GM12878 (cell line): ENCODE results near the gene SLC6A7. TPM values are rescaled to one million over a fixed set of nuclear protein-coding genes. Genes with fewer than 3 reads are reported as not detected.

ENCODE experiments used
- ATAC-seq: fragments of 200-7000 bp; cut with Tn5 transposase; 3 replicates; pipeline ENCODE4 v1.9.1; 2020; ENCODE audit warnings: mild to moderate bottlenecking, moderate library complexity
- BruUV-seq: library from RNA; stranded (reverse); fragments of 400-500 nt; replicated peaks from 2 replicates; lab custom pipeline; 2021; lab: Mats Ljungman, UMichigan
- CTCF ChIA-PET: fragments of 300-600 bp; sonication (Branson Sonifier 250); formaldehyde crosslinking; extraction: SDS; loops from one replicate; lab custom pipeline; 2021; ENCODE audit warnings: inconsistent platforms; lab: Yijun Ruan, JAX
- POLR2A ChIA-PET: fragments of 350-600 bp; formaldehyde crosslinking; extraction: SDS; loops from one replicate; lab custom pipeline; 2021; ENCODE audit warnings: inconsistent platforms; lab: Charles Lee
- RAD21 ChIA-PET: fragments of 300-600 bp; sonication (Branson Sonifier 250); formaldehyde crosslinking; loops from one replicate; lab custom pipeline; 2023; ENCODE audit warnings: antibody characterized with exemption; ENCODE audit not compliant: unreplicated experiment; lab: Charles Lee
- SMC1A ChIA-PET: fragments of 300-600 bp; sonication (Branson Sonifier 250); formaldehyde crosslinking; loops from one replicate; lab custom pipeline; 2023; ENCODE audit not compliant: unreplicated experiment, uncharacterized antibody; lab: Charles Lee
- DNase-seq: peaks from one replicate; pipeline ENCODE4 v3.0.0-alpha.2; 2011; ENCODE audit warnings: low read depth, low spot score
- FAIRE-seq: peaks from 3 replicates; lab custom pipeline; 2011; peaks lifted over from hg19 to GRCh38; lab: Jason Lieb, UNC
- H2AFZ ChIP-seq: 2 replicates; pipeline ENCODE4 v1.6.0; 2011; ENCODE audit warnings: low read depth, low read length, control low read depth; ENCODE audit not compliant: control insufficient read depth
- H3K27ac ChIP-seq: 2 replicates; pipeline ENCODE4 v1.5.1; 2011; ENCODE audit warnings: control low read depth; ENCODE audit not compliant: control insufficient read depth, insufficient read depth
- H3K27me3 ChIP-seq, 2 experiments: replicated peaks in 1 of 2; 2 replicates each; pipeline versions ENCODE4 v1.6.0 to v1.6.1; 2011; ENCODE audit warnings: low read length in 1 of 2; ENCODE audit not compliant: control insufficient read depth in 2 of 2, insufficient read depth in 2 of 2
- H3K36me3 ChIP-seq, 2 experiments: 2 replicates each; pipeline ENCODE4 v1.5.1; 2011; ENCODE audit warnings: low read length in 1 of 2; ENCODE audit not compliant: control insufficient read depth in 2 of 2, insufficient read depth in 2 of 2
- H3K4me1 ChIP-seq: 2 replicates; pipeline ENCODE4 v1.6.1; 2011; ENCODE audit warnings: mild to moderate bottlenecking, low read length, moderate library complexity, mixed read lengths; ENCODE audit not compliant: control insufficient read depth, insufficient read depth
- H3K4me2 ChIP-seq: 2 replicates; pipeline ENCODE4 v1.6.0; 2011; ENCODE audit warnings: control low read depth; ENCODE audit not compliant: control insufficient read depth, insufficient read depth
- H3K4me3 ChIP-seq: fragments of 200-600 bp; sonication (generic); 2 replicates; pipeline ENCODE4 v1.5.1; 2016
- H3K79me2 ChIP-seq: 2 replicates; pipeline ENCODE4 v1.6.0; 2011; ENCODE audit warnings: low read length; ENCODE audit not compliant: control insufficient read depth, insufficient read depth
- H3K9ac ChIP-seq: 2 replicates; pipeline ENCODE4 v1.8.0; 2011; ENCODE audit warnings: low read length, control low read depth, mixed read lengths; ENCODE audit not compliant: control insufficient read depth, insufficient read depth
- H3K9me3 ChIP-seq: replicated peaks from 3 replicates; pipeline ENCODE4 v1.5.1; 2011; ENCODE audit warnings: mild to moderate bottlenecking, low read length; ENCODE audit not compliant: control insufficient read depth, insufficient read depth
- H4K20me1 ChIP-seq: 2 replicates; pipeline ENCODE4 v1.6.0; 2011; ENCODE audit not compliant: control insufficient read depth, insufficient read depth
- BMI1 ChIP-seq: fragments of 450-650 bp; IDR thresholded peaks from 2 replicates; pipeline ENCODE4 v1.6.1; 2016; ENCODE audit warnings: mild to moderate bottlenecking, moderate library complexity, borderline replicate concordance
- SPI1 ChIP-seq: IDR thresholded peaks from 2 replicates; pipeline ENCODE4 v1.6.1; 2011; ENCODE audit warnings: low read depth, mild to moderate bottlenecking, low read length, moderate library complexity, borderline replicate concordance; ENCODE audit not compliant: insufficient read depth
- TBL1XR1 ChIP-seq: IDR thresholded peaks from 2 replicates; pipeline ENCODE4 v1.6.1; 2012; ENCODE audit warnings: low read depth, low read length, improper control_type of control experiment
- WGBS: methylation state at CpG from one replicate; pipeline ENCODE4 v1.1.6; 2016; ENCODE audit warnings: low lambda C conversion rate; ENCODE audit not compliant: insufficient replicate concordance, insufficient coverage; ENCODE audit errors: missing lambda C conversion rate; 5-methylcytosine and 5-hydroxymethylcytosine counted together
- in situ Hi-C: fragments of 300-500 bp; cut with MboI; formaldehyde crosslinking; loops from 9 replicates; pipeline ENCODE4 v1.14.3; 2018; ENCODE audit warnings: mixed read lengths
- intact Hi-C: fragments of 100-400 bp; cut with micrococcal nuclease; formaldehyde crosslinking; loops from one replicate; pipeline ENCODE4 v1.14.2; 2022; ENCODE audit not compliant: unreplicated experiment
- polyA plus RNA-seq, 11 experiments: library from polyadenylated mRNA; depleted of rRNA in 4 of 11; unstranded in 6 of 11; stranded (reverse) in 5 of 11; fragments of >200 nt; fragmentation: Nextera tagmentation in 4 of 11; fragmentation: Illumina TruSeq in 1 of 11; extraction: Ambion mirVana in 4 of 11; extraction: Trizol in 1 of 11; gene quantifications; 1 replicate in 1 of 11; 2 replicates in 10 of 11; pipeline versions ENCODE4 v1.2.1 to v1.2.3, GENCODE V29; 2011 to 2016; ENCODE audit warnings: inconsistent platforms in 2 of 11, missing spikeins in 2 of 11, low read depth in 1 of 11
- total RNA-seq, 4 experiments: library from RNA; depleted of rRNA in 3 of 4; stranded (reverse); fragments of >200 nt in 3 of 4; fragmentation: Illumina TruSeq in 1 of 4; extraction: Trizol in 1 of 4; gene quantifications; 2 replicates each; pipeline versions ENCODE4 v1.2.1 to v1.2.3, GENCODE V29; 2013 to 2021

The SLC6A7 gene
- total and polyA plus RNA-seq, 10 of the 15 experiments (the other 5 are each of a cell fraction or from before 2014, with no cell fraction given), result 0.01 to 0.15 (median 0.06) TPM; not detected in 7

DNA sequence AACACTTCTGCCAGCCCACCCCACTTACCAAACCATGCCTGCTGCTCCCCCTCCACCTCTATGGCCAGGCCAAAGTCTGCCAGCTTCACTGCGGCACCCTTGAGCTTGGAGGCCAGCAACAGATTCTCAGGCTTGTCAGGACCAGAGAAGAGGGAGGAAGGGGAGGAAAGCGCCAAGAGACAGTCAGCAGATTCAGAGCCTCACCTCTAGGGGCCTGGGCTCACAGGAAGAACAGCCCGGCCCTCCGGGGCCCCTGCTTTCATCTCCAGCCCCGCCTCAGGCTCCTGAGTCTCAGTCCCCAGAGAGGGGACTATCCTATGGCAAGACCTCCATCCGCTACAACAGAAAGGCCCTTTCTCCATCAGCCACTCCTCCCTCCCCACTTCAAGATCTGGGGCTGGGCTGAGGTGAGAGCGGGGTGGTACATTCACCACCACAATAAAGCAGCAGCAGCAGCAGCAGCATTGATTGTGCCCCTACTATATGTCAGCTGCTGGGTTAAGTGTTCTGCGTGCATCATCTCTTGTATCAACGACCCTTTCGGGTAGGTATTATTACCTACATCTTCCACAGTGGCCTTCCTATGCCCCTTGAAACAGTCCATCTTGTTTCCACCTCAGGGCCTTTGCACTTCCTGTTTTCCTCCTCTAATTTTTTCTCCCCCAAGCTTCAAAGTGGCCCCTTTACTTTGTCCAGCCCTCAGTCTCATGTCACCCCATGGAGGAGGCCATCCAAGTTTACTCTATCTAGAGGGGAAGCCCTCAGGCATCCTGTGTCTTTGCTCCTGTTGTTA, 63.8 kb downstream of the SLC6A7 start:
- DNase-seq, result no peak
- peak; percentile 64 for ATAC-seq
- H3K4me1 ChIP-seq, result no peaks in the 10 kb centered on the region
- no peak overlapping the region for H2AFZ ChIP-seq
- POLR2A ChIA-PET, result no interaction called here
- H3K9ac ChIP-seq, result no peak overlapping the region
- no peak for FAIRE-seq
- H3K9me3 ChIP-seq, result no peaks in the 10 kb centered on the region; the same call in 2 of the 3 replicates
- RAD21 ChIA-PET, result no interaction called here
- TF ChIP-seq TBL1XR1, result no peak
- TF ChIP-seq SPI1, result peak; percentile 25; the same call in 1 of the 2 replicates
- BruUV-seq, result no TSS peak
- no peak overlapping the region for H3K27ac ChIP-seq
- CTCF ChIA-PET, result no interaction called here
- no peak overlapping the region for H3K4me3 ChIP-seq
- no peaks in the 10 kb centered on the region for H3K36me3 ChIP-seq
- WGBS, result 32% methylated on average over 10 of the region's 10 CpGs
- no peaks in the 10 kb centered on the region for H3K79me2 ChIP-seq
- SMC1A ChIA-PET, result no interaction called here
- H4K20me1 ChIP-seq, result no peaks in the 10 kb centered on the region
- peaks cover 2% of the 10 kb centered on the region in 2 experiments for H3K27me3 ChIP-seq
- intact Hi-C loops (no loop called here), in situ Hi-C loops (no loop called here)
- H3K4me2 ChIP-seq, result no peak overlapping the region

DNA sequence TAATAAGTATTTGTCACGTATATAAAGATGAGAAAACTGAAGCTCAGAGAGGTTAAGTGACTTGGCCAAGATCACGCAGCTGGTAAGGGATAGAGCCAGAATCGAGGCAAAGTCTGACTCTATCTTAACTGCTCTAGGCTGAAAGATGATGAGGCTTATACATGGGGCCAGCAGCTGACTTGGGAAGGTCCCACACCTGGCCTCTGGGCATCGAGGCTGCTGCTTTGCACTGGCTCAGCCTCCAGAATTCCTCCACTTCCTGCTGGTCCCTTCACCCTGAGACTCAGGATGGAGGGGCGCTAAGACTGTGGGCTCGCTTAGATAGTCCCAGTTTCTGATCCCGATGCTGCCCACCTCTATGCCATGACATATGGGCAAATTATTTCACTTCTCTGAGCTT, 64.5 kb downstream of the SLC6A7 start:
- H3K9me3 ChIP-seq, result no peaks in the 10 kb centered on the region; the same call in 2 of the 3 replicates
- ATAC-seq (no peak), DNase-seq (no peak), FAIRE-seq (no peak)
- no peaks in the 10 kb centered on the region for H3K79me2 ChIP-seq
- H3K4me2 ChIP-seq, result no peak overlapping the region
- H3K36me3 ChIP-seq, result no peaks in the 10 kb centered on the region
- ChIA-PET CTCF (no interaction called here), RAD21 (no interaction called here), SMC1A (no interaction called here), POLR2A (no interaction called here)
- in situ Hi-C loops, result no loop called here
- H3K4me3 ChIP-seq, result no peak overlapping the region
- BruUV-seq, result no TSS peak
- H4K20me1 ChIP-seq, result no peaks in the 10 kb centered on the region
- WGBS, result 37% methylated on average over 7 of the region's 7 CpGs
- H3K27me3 ChIP-seq, result peaks cover 2% of the 10 kb centered on the region in 2 experiments
- no peak overlapping the region for H3K9ac ChIP-seq
- TF ChIP-seq BMI1, result no peak
- no peak overlapping the region for H3K27ac ChIP-seq
- intact Hi-C loops, result no loop called here
- H2AFZ ChIP-seq, result no peak overlapping the region
- H3K4me1 ChIP-seq, result no peaks in the 10 kb centered on the region
